H9 (cell line): ENCODE data around the gene ARRDC2. TPM values are rescaled to one million over a fixed set of nuclear protein-coding genes. Genes with fewer than 3 reads are reported as not detected.

ENCODE experiments used
- DNase-seq: peaks from one replicate; pipeline ENCODE4 v3.0.0-alpha.2; 2017
- H2AFZ ChIP-seq: one replicate; pipeline ENCODE4 v1.6.1; 2013; ENCODE audit warnings: mild to moderate bottlenecking, low read length, control low read depth, moderate library complexity
- H2AK5ac ChIP-seq: 2 replicates; pipeline ENCODE4 v1.6.1; 2013; ENCODE audit warnings: low read length, control low read depth, mixed read lengths; ENCODE audit not compliant: insufficient read length
- H2BK120ac ChIP-seq: one replicate; pipeline ENCODE4 v1.6.1; 2013; ENCODE audit warnings: low read depth, mild to moderate bottlenecking, low read length, control low read depth, inconsistent platforms; ENCODE audit not compliant: poor library complexity, severe bottlenecking
- H2BK12ac ChIP-seq: 2 replicates; pipeline ENCODE4 v1.6.1; 2013; ENCODE audit warnings: low read length, control low read depth, mixed read lengths, low read depth; ENCODE audit not compliant: insufficient read length
- H2BK15ac ChIP-seq: 2 replicates; pipeline ENCODE4 v1.6.1; 2013; ENCODE audit warnings: low read depth, low read length, control low read depth
- H2BK20ac ChIP-seq: one replicate; pipeline ENCODE4 v1.6.1; 2013; ENCODE audit warnings: low read depth, mild to moderate bottlenecking, low read length, control low read depth, inconsistent platforms; ENCODE audit not compliant: poor library complexity, severe bottlenecking
- H2BK5ac ChIP-seq: 2 replicates; pipeline ENCODE4 v1.6.1; 2013; ENCODE audit warnings: low read length, control low read depth, mixed read lengths; ENCODE audit not compliant: insufficient read length
- H3K14ac ChIP-seq: 2 replicates; pipeline ENCODE4 v1.6.1; 2013; ENCODE audit warnings: low read length, control low read depth; ENCODE audit not compliant: insufficient read depth
- H3K18ac ChIP-seq: 2 replicates; pipeline ENCODE4 v1.6.1; 2013; ENCODE audit warnings: low read depth, mild to moderate bottlenecking, mixed read lengths, low read length, control low read depth; ENCODE audit not compliant: insufficient read length
- H3K23ac ChIP-seq: 2 replicates; pipeline ENCODE4 v1.6.1; 2013; ENCODE audit warnings: low read length, control low read depth, mixed read lengths, low read depth; ENCODE audit not compliant: insufficient read length
- H3K23me2 ChIP-seq: 2 replicates; pipeline ENCODE4 v1.6.1; 2013; ENCODE audit warnings: low read depth, mild to moderate bottlenecking, mixed read lengths, low read length, control low read depth; ENCODE audit not compliant: insufficient read length, poor library complexity, severe bottlenecking
- H3K27ac ChIP-seq: 2 replicates; pipeline ENCODE4 v1.5.1; 2013; ENCODE audit warnings: low read length, control low read depth, mixed read lengths, low read depth; ENCODE audit not compliant: insufficient read length
- H3K27me3 ChIP-seq: 2 replicates; pipeline ENCODE4 v1.6.1; 2013; ENCODE audit warnings: low read length, control low read depth, inconsistent platforms; ENCODE audit not compliant: insufficient read depth
- H3K4ac ChIP-seq: 2 replicates; pipeline ENCODE4 v1.6.1; 2013; ENCODE audit warnings: low read depth, mild to moderate bottlenecking, control low read depth, inconsistent platforms, low read length, moderate library complexity
- H3K4me1 ChIP-seq: 2 replicates; pipeline ENCODE4 v1.6.1; 2013; ENCODE audit warnings: low read length, control low read depth, inconsistent platforms; ENCODE audit not compliant: insufficient read depth
- H3K4me2 ChIP-seq: 2 replicates; pipeline ENCODE4 v1.6.1; 2013; ENCODE audit warnings: low read length, control low read depth, mixed read lengths; ENCODE audit not compliant: insufficient read length, insufficient read depth
- H3K56ac ChIP-seq: 2 replicates; pipeline ENCODE4 v1.6.1; 2013; ENCODE audit warnings: low read depth, mild to moderate bottlenecking, mixed read lengths, low read length, control low read depth; ENCODE audit not compliant: insufficient read length
- H3K79me1 ChIP-seq: 2 replicates; pipeline ENCODE4 v1.6.1; 2013; ENCODE audit warnings: low read depth, mild to moderate bottlenecking, moderate library complexity, low read length, control low read depth, inconsistent platforms; ENCODE audit not compliant: insufficient read depth, poor library complexity, severe bottlenecking
- H3K79me2 ChIP-seq: 2 replicates; pipeline ENCODE4 v1.6.1; 2013; ENCODE audit warnings: low read length, control low read depth, inconsistent platforms; ENCODE audit not compliant: insufficient read depth
- H3K9ac ChIP-seq: 2 replicates; pipeline ENCODE4 v1.6.1; 2013; ENCODE audit warnings: low read length, control low read depth, mixed read lengths; ENCODE audit not compliant: insufficient read length; ENCODE audit errors: extremely low read depth
- H3K9me3 ChIP-seq: one replicate; pipeline ENCODE4 v1.6.1; 2013; ENCODE audit warnings: low read depth, low read length, inconsistent platforms; ENCODE audit not compliant: control insufficient read depth
- H3T11ph ChIP-seq: one replicate; pipeline ENCODE4 v1.6.1; 2013; ENCODE audit warnings: mild to moderate bottlenecking, low read length, control low read depth, inconsistent platforms
- H4K20me1 ChIP-seq: one replicate; pipeline ENCODE4 v1.6.1; 2013; ENCODE audit not compliant: control insufficient read depth, insufficient read length, insufficient read depth
- H4K5ac ChIP-seq: 2 replicates; pipeline ENCODE4 v1.6.1; 2013; ENCODE audit warnings: low read depth, mild to moderate bottlenecking, mixed read lengths, low read length, control low read depth; ENCODE audit not compliant: insufficient read length
- H4K8ac ChIP-seq: replicated peaks from 2 replicates; pipeline ENCODE4 v1.6.1; 2013; ENCODE audit warnings: low read length, control low read depth, mixed read lengths, low read depth; ENCODE audit not compliant: insufficient read length
- H4K91ac ChIP-seq: 2 replicates; pipeline ENCODE4 v1.6.1; 2013; ENCODE audit warnings: low read depth, mild to moderate bottlenecking, moderate library complexity, mixed read lengths, low read length, control low read depth; ENCODE audit not compliant: insufficient read length
- H3K27ac Mint-ChIP-seq, 3 experiments: 2 replicates in 2 of 3; 3 replicates in 1 of 3; pipeline ENCODE4 v1.8.0; 2020 to 2021; ENCODE audit warnings: mixed read lengths in 3 of 3, mild to moderate bottlenecking in 1 of 3, moderate library complexity in 1 of 3
- H3K27me3 Mint-ChIP-seq: 2 replicates; pipeline ENCODE4 v1.8.0; 2021; ENCODE audit warnings: low read depth, mild to moderate bottlenecking, moderate library complexity, mixed read lengths
- H3K36me3 Mint-ChIP-seq, 3 experiments: 2 replicates in 2 of 3; 3 replicates in 1 of 3; pipeline ENCODE4 v1.8.0; 2020 to 2021; ENCODE audit warnings: low read depth in 3 of 3, mixed read lengths in 3 of 3; ENCODE audit not compliant: insufficient read depth in 1 of 3
- H3K4me1 Mint-ChIP-seq, 2 experiments: 2 replicates each; pipeline ENCODE4 v1.8.0; 2020; ENCODE audit warnings: mixed read lengths in 2 of 2
- H3K4me3 Mint-ChIP-seq, 2 experiments: 2 replicates in 1 of 2; 3 replicates in 1 of 2; pipeline ENCODE4 v1.8.0; 2020 to 2021; ENCODE audit warnings: mild to moderate bottlenecking in 2 of 2, mixed read lengths in 2 of 2, moderate library complexity in 1 of 2
- H3K9me3 Mint-ChIP-seq, 2 experiments: 2 replicates in 1 of 2; 3 replicates in 1 of 2; pipeline ENCODE4 v1.8.0; 2020; ENCODE audit warnings: mild to moderate bottlenecking in 2 of 2, mixed read lengths in 2 of 2, moderate library complexity in 1 of 2
- CTCF ChIP-seq: fragments of 200-600 bp; sonication (generic); conservative IDR thresholded peaks from 3 replicates; pipeline ENCODE4 v1.8.0; 2021; ENCODE audit warnings: antibody characterized with exemption, mild to moderate bottlenecking
- WGBS: extraction: QIAGEN DNeasy Blood & Tissue Kit; methylation state at CpG from one replicate; pipeline ENCODE4 v1.1.7; 2013; ENCODE audit warnings: missing lambda C conversion rate, low lambda C conversion rate, mixed read lengths; ENCODE audit not compliant: insufficient read length; ENCODE audit errors: extremely low coverage; 5-methylcytosine and 5-hydroxymethylcytosine counted together
- total RNA-seq: library from RNA; stranded (reverse); gene quantifications from 2 replicates; pipeline ENCODE4 v1.2.1, GENCODE V29; 2021

Gene ARRDC2
- total RNA-seq, 1 experiment from 2014 or later, result 10.5 TPM

DNA sequence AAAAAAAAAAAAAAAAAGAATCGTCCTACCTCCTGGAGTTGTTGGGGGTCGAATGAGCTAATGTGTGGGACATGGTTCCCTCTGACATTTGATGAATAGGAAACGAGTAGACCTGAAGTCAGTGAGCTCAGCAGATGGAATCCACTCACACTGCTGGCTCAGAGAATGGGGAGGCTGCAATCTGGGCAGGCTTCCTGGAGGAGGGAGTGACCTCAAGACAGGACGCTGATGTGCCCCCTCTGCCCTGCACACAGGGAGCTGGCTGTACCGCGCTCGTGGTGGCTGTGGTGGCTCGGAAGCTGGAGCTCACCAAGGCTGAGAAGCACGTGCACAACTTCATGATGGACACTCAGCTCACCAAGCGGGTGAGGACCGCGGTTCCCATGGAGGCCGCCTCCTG, 19.8 kb upstream of the ARRDC2 start:
- Mint-ChIP-seq H3K27ac (no peak overlapping the region), H3K27me3 (no peaks in the 10 kb centered on the region; the same call in 1 of the 2 replicates), H3K9me3 (no peaks in the 10 kb centered on the region), H3K36me3 (peaks cover 0 to 15% (median 0%) of the 10 kb centered on the region in 3 experiments; a peak in 5 of 7 replicates), H3K4me1 (peaks cover 3 to 10% of the 10 kb centered on the region in 2 experiments), H3K4me3 (no peak overlapping the region; a peak in 1 of 5 replicates)
- Histone ChIP-seq H3K56ac (no peak overlapping the region), H2BK5ac (no peak overlapping the region), H3K27me3 (no peaks in the 10 kb centered on the region), H2AK5ac (no peak overlapping the region), H3K79me1 (no peaks in the 10 kb centered on the region), H4K20me1 (no peaks in the 10 kb centered on the region), H3T11ph (no peak overlapping the region), H4K91ac (no peak overlapping the region), H3K9me3 (no peaks in the 10 kb centered on the region), H4K5ac (no peak overlapping the region), H2BK20ac (no peak overlapping the region), H2AFZ (no peak overlapping the region), H4K8ac (no peak overlapping the region), H3K14ac (no peak overlapping the region), H3K79me2 (no peaks in the 10 kb centered on the region), H3K4ac (no peak overlapping the region), H3K23ac (no peak overlapping the region), H3K27ac (no peak overlapping the region), H3K18ac (no peak overlapping the region), H2BK12ac (no peak overlapping the region), H2BK120ac (no peak overlapping the region), H3K9ac (no peak overlapping the region), H3K4me2 (no peak overlapping the region), H3K23me2 (no peaks in the 10 kb centered on the region), H2BK15ac (no peak overlapping the region), H3K4me1 (no peaks in the 10 kb centered on the region)
- no peak for DNase-seq
- no peak for TF ChIP-seq CTCF
- WGBS, result no CpG with 5 or more reads among the region's 13 CpGs
